Vagina (tissue), 2 donors: ENCODE measurements around the gene MSTN.

Source experiments
- CTCF ChIP-seq, 3 experiments: fragments of 450-650 bp in 2 of 3; fragments of 200-600 bp in 1 of 3; sonication (generic) in 1 of 3; IDR thresholded peaks; one replicate each; pipeline ENCODE4 v1.5.1; 2017 to 2019; ENCODE audit warnings: antibody characterized with exemption in 3 of 3, mild to moderate bottlenecking in 2 of 3, moderate library complexity in 2 of 3
- POLR2A ChIP-seq, 2 donors: fragments of 450-650 bp; IDR thresholded peaks; one replicate each; pipeline ENCODE4 v1.6.1; 2017; ENCODE audit warnings: antibody characterized with exemption in 2 of 2, mild to moderate bottlenecking in 2 of 2, moderate library complexity in 2 of 2
- POLR2AphosphoS5 ChIP-seq, 2 donors: sonication (generic); formaldehyde crosslinking; IDR thresholded peaks; one replicate each; pipeline ENCODE4 v1.9.0; 2017; ENCODE audit warnings: antibody characterized with exemption in 2 of 2, mild to moderate bottlenecking in 2 of 2, low read depth in 1 of 2; ENCODE audit not compliant: insufficient read depth in 1 of 2

- TF ChIP-seq POLR2A (IDR thresholded peaks at IDR 0.05) (no peak), CTCF (IDR thresholded peaks at IDR 0.05) (no peak), POLR2AphosphoS5 (IDR thresholded peaks at IDR 0.05; ENCODE audit: insufficient read depth in 1 of 2, low read depth in 1 of 2) (no peak)
These were observed 41.8 kb downstream of the MSTN start for GRCh38 chr2:190020720-190021119.
